Activated CD8-positive, alpha-beta memory T cell treated with anti-CD3 and anti-CD28 coated beads, Interleukin-2, amount 50 U/mL, for 24 hours (primary cell): ENCODE results near the gene BARX1.
"Not testable (repeated sequence)": the region's sequence is repeated elsewhere in the genome, so short reads cannot be mapped to it uniquely, and the experiment has no call there.

Source experiments
- DNase-seq: peaks from one replicate; pipeline ENCODE4 v3.0.0-alpha.2; 2020; ENCODE audit errors: extremely low read depth

Gene BARX1

DNA sequence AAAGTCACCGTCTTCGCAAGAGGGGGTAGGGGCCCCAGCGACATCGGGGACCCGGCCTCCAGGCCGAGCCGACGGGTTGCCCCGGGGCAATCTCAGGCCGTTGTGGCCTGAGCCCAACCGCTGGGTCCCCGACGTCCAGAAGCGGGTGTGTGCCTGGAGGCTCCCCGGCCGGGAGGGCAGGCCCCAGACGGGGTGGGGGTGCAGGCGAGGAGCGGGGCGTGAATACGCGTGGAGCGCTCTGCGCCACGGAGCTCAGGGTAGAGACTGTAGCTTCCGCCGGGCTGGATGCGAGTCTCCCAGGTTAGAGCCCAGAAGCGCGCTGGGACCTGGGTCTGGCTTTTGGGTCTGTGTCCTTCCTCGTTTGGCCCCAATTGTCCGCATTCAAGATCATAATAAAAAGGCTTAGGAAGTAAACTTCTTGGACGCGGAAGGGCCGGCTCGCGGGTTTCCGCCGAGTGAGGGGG, 3.5 kb downstream of the BARX1 start:
- no peak for DNase-seq

DNA sequence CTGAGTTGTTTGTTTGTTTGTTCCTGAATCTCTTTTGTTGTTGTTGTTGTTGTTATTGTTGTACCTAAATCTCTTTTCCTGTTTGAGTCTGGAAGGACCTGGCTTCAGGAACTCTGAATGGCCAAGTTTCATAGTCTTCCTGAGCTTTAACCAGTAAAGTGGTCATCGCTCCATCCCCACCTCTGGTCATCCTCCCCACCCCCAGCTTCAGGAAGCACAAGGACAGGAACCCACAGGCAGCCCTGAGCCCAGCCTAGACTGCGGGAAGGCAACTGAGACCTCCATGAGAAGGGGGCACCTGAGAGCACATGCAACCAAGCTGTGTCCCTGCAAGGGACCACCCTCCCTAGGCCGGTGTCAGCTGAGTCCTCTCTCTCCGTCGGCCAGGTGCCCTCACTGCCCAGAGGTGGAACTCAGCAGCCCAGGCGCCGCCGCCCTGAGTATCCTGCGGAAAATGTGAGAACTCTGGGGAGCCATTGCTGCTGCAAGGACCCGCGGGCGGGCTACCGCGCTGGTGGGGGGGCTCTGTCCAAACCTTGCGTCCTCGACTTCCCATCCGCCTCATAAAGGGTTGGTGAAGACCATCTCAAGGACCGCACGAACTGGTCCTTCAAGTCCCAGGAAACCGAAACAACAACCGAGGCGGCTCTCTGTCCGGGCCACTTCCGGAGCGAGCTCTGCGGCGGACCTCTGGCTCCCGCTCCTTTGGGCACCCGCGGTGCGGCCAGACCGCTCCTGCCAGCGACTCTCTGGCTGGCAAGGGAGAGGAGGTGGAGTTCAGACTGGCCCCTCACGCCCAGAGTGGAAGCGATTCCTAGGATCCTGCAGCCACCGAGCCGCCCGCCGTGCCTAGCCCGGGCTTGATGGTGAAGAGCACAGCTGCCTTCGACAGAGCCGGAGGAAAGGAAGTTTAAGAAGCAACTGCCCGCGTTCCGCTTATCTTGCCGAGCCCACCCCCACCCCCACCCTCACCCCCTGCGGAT, 4.2 kb downstream of the BARX1 start:
- no peak for DNase-seq

DNA sequence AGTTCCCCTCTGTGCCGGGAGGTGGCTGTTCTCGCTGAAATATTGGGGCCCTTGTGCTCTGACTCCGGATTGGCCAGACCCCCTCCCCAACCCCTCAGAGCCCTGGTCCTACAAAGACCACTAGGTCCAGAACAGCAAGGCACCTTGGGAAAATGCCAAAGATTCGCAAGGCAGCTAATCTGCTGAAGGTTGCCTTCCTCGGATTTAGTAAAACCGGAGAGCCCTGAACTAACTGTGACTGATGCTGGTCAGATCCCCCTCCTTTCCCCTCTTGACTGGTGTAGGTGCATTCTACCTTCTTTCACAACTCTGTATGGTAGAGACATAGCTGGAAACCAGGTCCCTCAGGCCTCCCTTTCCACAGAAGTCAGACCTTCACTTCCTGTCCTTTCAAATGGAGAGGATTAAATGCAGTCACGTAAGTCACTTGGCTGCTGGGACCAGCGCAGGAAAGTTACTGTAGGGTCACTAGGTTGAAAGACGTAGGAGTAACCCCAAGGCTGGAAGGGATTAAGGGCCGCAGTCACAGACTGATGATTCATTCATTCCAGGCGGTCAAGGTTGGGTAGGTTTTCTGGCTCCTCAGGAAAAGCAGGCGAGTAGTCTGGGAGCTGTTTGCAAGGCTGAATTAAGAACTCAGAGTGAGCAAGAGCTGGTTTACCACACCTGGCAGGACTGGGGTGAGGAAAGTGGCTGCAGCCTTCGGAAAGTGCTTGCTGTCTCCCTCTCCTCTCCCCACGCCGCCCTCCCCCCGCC, 5.3 kb downstream of the BARX1 start:
- no peak for DNase-seq

DNA sequence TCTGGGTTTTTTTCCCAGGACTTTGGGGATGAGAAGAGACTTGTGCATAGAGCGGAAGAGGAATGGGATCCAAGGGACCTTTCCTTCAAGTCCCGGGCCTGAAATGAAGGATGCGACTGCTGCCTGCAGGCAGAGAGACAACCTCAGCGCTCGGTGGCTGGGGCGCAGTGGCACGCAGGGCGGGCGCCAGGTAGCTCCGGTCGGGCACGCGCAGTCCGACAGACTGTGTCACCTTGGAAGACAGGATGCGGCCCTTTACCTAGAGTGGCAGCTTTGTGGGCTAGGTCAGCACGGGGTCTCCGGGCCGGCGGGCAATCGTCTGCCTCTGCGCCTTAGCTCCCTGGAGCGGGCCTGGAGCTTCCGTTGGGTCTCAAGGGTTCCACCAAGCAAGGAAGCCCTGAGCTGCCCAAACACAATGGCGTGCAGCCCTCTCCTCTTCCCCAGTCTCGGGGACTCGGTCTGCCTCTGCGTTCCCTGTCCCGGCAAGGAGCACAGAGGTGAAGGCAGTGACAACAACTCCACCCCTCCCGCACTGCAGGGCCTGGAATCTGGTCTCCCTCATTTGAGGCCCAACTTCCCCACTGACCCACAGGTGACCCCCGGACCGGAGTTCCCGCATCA, 6.0 kb downstream of the BARX1 start:
- DNase-seq = no peak

DNA sequence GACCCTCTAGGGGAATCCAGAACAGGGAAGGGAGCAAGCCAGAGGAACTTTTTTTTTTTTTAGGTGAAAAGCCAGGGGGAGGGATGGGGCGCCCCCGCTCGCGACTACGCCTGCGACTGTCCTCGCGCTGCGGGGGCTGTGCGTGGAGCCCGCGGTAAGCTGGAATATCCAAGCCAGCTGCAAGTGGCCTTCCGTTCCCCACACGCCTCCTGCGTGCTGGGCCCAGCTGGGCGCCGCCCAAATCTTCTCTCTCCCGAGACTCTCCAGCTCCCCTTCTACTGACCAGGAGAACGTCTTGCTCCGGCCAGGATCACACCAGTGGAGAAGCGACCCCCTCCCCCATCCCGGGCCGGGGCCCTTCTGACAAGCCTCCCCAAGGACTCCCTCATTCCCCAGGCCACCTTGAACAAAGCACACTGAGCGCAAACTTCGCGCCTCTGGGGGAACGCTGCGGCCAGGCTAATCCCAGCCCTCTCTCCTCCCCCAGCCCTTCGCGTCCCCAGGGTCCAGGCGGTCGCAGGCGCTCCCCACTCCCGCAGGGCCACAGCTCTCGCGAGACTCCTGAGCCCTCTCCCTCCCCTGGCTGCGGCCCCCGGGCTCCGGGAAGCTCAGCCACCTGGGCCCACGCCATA, 6.6 kb downstream of the BARX1 start:
- DNase-seq = no peak

DNA sequence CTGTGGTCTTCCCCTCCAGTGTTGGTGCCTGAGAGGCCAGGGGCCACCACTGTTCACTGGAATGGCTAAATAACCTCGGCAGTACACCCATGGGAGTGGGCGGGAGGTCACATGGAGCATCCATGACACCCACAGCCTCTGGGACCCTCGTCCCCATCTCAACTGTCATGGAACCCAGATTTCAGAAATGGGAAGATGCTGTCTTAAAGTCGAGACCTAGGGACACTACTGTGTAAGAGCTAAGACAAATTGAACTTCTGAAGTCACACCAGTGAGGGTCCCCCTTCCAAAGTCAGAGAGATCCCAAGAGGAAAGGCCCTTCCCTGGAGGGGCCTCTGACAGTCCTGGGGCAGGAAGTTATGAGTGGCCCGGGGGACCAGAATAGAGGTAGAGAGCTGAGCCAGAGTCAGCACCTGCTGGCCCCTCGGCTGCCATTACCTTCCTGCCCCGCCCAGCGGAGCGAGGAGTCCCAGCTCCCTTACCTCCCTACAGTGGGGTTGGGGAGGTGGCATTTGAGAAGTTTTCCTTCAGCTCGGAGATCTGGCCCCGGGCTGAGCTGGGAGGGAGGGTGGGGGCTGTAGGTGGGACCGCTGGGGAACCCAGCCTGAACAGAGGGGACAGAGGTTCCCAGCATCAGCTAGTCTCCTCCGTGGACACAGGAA, 7.6 kb downstream of the BARX1 start:
- DNase-seq = no peak

DNA sequence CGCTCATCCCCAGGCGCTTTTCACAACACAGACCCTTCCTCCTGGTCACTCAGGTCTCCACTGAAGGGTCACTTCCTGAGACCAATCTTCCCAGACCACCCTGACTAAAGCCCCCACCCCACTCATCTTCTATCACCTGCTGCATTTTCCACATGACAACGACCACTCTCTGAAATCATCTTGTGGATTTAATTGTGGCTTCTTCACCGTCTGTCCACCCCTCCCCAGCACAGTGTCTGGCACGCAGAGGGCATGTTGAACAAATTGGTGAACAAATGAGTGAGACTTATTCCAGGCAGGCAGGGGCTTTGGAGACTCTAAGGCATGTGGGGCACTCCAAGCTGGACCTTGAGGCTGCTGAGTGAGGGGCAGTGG, 8.8 kb downstream of the BARX1 start:
- DNase-seq = no peak

DNA sequence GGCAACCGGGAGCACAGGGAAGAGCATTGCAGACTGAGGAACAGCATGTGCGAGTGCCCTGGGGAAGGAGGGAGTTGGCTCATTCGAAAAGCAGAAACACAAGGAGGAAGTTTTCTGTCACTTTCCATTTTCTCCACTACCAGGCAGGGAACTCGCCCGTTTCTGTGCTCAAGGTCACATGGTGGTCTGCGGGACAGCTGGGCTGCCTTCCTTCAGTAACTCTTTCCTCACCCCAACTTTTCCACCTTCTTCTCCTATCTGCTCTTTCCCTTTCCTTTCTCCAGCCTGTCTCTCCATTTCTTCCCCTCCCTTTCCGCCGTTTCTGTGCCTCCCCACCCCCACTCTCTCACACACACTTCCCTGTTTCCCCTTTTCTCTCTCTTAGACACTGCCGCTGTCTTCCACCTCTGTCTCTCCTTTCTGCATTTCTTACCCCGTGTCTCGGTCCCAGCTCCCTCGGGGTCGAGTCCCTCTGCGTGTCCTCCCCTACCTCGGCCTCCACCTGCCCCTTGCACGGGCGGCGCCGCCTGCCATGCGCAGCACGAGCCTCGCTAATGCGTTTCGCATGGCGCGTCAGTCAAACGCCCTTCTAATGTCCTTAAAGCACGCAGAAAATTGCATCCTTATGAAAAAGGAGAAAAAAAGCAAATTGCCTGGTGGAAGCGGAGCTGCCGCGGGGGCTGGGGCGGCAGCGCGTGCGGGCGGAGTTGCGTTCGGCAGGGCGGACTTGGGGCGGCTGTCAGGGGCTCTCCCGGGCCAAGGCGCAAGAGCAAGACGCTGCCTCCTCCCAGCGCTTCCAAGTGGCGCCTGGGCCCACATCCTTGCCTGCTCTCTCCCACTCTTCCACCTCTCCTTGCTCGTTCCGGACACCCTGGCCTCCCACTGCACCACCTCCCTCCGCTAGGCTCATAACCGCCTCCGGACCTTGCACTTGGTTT, 9.5 kb downstream of the BARX1 start:
- no peak for DNase-seq

DNA sequence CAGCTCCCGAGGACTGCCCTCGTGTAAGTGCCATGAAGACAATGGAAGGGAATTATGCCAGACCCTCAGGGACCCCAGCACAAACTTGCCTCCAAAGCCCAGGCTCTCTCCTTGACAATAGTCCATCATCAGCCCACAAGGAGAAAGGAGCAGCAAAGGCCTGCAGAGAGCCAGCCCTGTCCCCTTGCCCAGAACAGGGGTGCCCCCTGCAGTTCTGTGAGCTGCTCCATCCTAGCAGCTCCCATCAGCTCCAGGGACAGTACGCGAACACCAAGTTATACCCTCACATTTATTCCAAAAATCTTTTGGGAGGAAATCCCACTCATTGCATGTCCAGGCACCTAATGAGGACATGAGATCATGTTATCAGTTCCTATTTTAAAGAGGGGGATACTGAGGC, 11.1 kb downstream of the BARX1 start:
- DNase-seq = no peak

DNA sequence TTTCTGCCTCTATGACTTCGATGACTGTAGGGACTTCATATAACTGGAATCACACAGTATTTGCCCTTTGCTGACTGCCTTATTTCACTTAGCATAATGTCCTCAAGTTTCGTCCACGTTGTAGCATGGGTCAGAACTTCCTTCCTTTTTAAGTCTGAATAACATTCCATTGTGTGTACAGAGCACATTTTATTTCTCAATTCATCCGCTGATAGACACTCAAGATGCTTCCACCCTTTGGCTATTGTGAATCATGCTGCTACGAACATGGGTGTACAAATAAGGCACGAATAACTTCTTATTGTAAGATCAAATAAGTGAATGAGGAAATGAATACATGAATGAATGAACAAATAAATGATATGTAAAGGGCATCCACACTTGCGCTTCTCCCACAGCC, 13.0 kb downstream of the BARX1 start:
- DNase-seq = no peak

DNA sequence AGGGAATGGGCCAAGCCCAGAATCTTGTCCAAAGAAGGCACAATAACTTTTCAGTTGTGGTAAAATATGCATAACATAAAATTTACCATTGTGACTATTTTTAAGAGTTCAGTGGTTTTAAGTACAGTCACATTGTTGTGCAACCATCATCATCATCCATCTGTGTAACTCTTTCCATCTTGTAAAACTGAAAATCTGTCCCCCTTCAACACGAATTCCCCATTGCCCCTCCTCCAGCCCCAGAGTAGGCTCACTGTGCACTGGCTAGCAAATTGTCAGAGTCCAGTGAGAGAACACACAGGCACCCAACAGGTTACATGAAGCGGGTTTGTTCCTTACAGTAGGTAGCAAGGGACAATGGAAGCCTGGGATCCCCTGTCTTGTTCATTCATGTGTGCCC, 13.7 kb downstream of the BARX1 start:
- no peak for DNase-seq

DNA sequence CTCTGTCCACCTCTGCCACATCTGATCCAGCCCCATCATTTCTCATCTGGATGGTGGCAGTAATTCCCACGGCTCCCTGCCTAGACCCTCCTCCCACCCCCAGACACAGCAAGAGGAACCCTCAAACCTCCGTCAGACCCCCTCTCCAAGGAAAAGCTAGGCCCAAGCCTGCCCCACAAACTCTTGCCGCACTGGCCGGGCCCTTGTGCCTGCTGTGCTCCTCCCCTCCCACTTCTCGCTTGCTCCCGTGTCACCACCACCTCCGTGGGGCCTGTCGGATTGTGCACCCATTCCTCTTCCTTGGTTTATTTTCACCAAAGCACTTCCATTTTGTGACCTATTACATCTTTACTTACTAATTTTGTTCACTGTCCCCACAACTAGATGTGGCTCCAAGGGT, 14.2 kb downstream of the BARX1 start:
- no peak for DNase-seq

DNA sequence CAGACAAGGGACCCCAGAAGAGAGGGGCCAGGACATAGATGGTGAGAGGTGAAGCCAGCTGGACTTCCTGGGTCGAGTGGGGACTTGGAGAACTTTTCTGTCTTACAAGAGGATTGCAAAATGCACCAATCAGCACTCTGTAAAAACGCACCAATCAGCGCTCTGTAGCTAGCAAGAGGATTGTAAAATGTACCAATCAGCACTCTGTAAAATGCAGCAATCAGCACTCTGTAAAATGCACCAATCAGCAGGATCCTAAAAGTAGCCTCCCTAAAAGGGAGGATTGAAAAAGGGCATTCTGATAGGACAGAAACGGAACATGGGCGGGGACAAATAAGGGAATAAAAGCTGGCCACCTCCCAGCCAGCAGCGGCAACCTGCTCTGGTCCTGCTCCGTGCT, 15.6 kb downstream of the BARX1 start:
- DNase-seq = not testable (repeated sequence)

DNA sequence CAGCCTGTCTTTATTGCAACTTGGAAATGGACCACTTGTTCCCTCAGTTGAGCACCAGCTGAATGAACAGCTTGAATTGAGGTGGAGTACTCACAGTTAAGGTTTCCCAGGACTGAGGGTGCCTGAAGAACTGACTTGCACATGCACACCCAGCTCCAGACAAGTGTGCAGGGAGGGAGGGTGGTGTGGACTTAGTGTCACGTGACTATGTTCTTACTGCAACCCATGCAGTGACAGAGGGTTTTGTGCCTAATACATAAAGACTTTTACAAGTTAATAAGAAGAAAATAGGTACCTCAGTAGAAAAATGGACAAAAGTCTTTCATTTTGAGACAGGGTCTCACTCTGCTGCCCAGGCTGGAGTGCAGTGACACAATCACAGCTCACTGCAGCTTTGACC, 18.0 kb downstream of the BARX1 start:
- DNase-seq = no peak

DNA sequence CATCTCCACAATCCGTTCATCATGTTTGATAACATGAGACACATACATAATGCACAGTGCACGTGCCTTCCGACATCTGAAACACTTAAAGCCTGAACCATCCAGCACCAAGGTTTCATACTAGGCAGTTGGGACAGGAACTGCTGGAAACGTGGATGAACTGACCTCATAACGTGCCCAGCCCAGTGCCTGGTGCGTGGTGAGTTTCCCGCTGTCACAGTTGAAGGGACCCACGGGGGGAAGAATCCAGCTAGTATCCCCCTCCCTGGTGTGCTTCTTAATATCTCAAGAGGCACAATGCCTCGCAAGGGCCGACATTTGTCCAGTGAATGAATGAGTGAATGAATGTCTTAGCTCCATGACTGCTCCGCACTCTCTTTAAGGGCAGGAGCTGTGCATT, 23.2 kb downstream of the BARX1 start:
- DNase-seq = no peak

DNA sequence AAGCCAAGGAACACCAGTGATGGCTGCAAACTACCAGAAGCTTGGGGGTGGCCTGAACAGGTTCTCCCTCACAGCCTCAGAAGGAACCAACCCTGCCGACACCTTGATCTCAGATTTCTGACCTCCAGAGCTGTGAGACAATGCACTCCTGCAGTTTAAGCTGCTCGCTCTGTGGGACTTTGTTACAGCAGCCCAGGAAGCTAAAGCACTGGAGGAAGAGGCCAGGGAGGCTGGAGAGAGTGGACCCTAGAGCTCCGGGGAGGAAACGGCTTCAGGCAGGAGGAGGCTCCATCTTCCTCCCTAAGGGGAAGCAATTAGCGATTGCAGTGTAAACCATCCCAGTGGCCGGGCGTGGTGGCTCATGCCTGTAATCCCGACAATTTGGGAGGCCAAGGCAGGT, 25.1 kb downstream of the BARX1 start:
- DNase-seq = no peak

DNA sequence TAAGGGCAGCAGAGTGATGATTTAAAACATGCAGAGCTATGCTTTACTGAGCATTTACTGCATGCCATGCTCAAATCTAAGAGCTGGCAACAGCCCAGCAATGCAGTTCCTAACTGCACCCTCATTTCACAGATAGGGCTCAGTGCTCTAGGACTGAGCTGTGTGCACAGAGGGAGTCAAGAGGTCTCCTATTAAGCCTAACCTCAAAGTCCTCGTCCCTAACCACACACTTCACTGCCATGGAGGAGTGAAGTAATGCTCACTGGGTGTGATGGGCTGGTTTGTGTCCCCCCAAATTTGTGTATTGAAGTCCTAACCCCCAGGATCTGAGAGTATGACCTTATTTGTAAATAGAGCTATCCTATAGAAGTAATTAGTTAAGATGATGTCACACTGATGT, 25.9 kb downstream of the BARX1 start:
- no peak for DNase-seq

DNA sequence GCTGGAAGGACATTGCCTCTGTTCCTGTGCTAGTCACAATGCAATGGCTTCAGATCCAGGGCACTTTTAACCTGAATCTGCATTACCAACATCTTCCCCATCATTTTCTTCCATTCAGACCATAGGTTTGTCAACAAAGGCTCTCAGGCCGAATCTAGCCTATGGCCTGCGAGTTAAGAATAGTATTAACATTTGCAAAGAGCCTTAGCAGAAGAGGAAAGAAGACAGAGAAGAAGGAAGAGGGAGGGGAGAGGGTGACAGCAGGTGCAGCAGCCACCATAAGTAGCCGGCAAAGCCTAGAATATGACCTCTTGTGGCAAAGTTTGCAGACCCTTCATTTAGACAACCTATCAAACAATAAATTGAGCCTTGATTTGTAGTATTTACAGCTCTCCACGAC, 32.6 kb downstream of the BARX1 start:
- no peak for DNase-seq

DNA sequence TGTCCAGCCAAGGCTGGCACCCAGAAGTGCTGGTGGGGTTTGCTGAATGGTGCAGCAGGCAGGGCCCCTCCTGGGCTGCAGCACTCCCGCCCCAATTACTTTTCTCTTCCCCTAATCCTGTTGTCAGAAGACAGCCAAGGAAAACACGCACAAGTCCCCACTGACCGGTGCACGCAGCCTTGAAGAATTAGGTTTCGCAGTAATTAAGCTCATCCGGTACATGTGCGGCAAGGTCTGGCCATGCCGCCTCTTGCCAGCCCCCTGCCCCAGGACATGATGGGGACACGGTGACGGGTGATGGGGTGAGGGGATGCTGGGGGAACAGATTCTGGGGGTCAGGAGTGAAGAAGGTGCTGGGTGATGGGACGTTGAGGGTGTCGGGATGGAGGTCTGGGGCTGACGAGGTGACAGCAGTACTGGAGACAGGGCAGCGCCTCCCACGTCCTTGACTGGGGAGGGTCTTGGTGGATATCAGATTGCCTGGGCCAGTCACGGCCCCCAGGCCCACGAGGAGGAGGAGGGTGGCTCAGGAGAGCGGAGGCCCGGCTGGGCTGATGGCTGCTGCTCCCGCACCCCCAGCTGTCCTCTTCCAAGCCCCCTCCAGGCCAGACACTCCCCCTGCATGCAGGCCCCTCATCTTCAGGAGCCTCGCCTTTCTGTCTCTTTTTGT, 34.9 kb downstream of the BARX1 start:
- DNase-seq = no peak

DNA sequence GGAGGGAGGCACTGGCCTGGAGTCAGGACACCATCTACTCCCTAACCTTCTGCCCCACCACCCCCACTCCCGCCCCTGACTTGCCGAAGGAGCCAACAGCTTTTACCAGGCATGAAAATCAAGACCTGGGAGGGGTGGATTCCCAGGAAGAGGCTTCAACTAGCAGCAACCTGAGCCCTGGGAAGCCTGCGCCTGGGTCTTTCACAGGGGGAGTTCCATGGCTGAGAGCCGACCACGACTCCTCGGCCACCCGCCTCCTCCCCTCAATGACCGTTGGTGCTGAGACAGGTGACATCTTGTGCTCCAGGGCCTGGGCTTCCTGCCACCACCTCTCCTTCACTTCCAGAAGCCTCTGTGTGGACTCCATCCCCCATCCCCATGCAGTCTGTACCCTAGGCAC, 37.1 kb downstream of the BARX1 start:
- DNase-seq = no peak
